BE2C (cell line): ENCODE data around the gene HEATR1.
"Not testable (repeated sequence)": the region's sequence is repeated elsewhere in the genome, so short reads cannot be mapped to it uniquely, and the experiment has no call there.

Source experiments
- DNase-seq: peaks from one replicate; pipeline ENCODE4 v3.0.0-alpha.2; 2020
- H3K27me3 ChIP-seq: fragments of 250-450 bp; sonication (Bioruptor Pico); 2 replicates; pipeline ENCODE4 v1.5.1; 2020; ENCODE audit warnings: mild to moderate bottlenecking
- H3K36me3 ChIP-seq: fragments of 250-450 bp; sonication (Bioruptor Pico); 2 replicates; pipeline ENCODE4 v1.5.1; 2020; ENCODE audit warnings: mild to moderate bottlenecking
- H3K4me1 ChIP-seq: fragments of 250-450 bp; sonication (Bioruptor Pico); 2 replicates; pipeline ENCODE4 v1.5.1; 2020
- H3K4me3 ChIP-seq: 2 replicates; pipeline ENCODE4 v1.5.1; 2011; ENCODE audit warnings: low read depth, low read length
- H3K9me3 ChIP-seq: fragments of 250-450 bp; sonication (Bioruptor Pico); 2 replicates; pipeline ENCODE4 v1.5.1; 2020
- CTCF ChIP-seq: IDR thresholded peaks from 2 replicates; pipeline ENCODE4 v1.5.1; 2012; ENCODE audit warnings: mild to moderate bottlenecking, low read depth, low read length

The HEATR1 gene

GRCh38 chr1:236511735-236512418 is 92.4 kb downstream of the HEATR1 start:
- Histone ChIP-seq H3K4me1 (no peaks in the 10 kb centered on the region), H3K27me3 (peaks cover 8% of the 10 kb centered on the region), H3K4me3 (no peak overlapping the region), H3K36me3 (no peaks in the 10 kb centered on the region), H3K9me3 (no peaks in the 10 kb centered on the region)
- no peak for DNase-seq
- TF ChIP-seq CTCF = no peak

GRCh38 chr1:236509647-236510401 is 94.5 kb downstream of the HEATR1 start:
- 0 out of 2 replicates have a peak, but pooled peaks have one; percentile 4 for TF ChIP-seq CTCF
- no peaks in the 10 kb centered on the region for H3K4me1 ChIP-seq
- H3K9me3 ChIP-seq = no peaks in the 10 kb centered on the region
- peaks cover 8% of the 10 kb centered on the region for H3K27me3 ChIP-seq
- no peak overlapping the region for H3K4me3 ChIP-seq
- DNase-seq = no peak
- H3K36me3 ChIP-seq = no peaks in the 10 kb centered on the region

GRCh38 chr1:236509203-236509602 is 95.1 kb downstream of the HEATR1 start:
- H3K4me1 ChIP-seq = no peaks in the 10 kb centered on the region
- TF ChIP-seq CTCF = no peak
- peaks cover 8% of the 10 kb centered on the region for H3K27me3 ChIP-seq
- no peak for DNase-seq
- H3K4me3 ChIP-seq = no peak overlapping the region
- no peaks in the 10 kb centered on the region for H3K9me3 ChIP-seq
- no peaks in the 10 kb centered on the region for H3K36me3 ChIP-seq

GRCh38 chr1:236508593-236509027 is 95.7 kb downstream of the HEATR1 start:
- TF ChIP-seq CTCF = no peak
- H3K9me3 ChIP-seq = no peaks in the 10 kb centered on the region
- peaks cover 8% of the 10 kb centered on the region for H3K27me3 ChIP-seq
- no peak overlapping the region for H3K4me3 ChIP-seq
- no peaks in the 10 kb centered on the region for H3K36me3 ChIP-seq
- DNase-seq = no peak
- no peaks in the 10 kb centered on the region for H3K4me1 ChIP-seq

GRCh38 chr1:236507022-236507700 is 97.2 kb downstream of the HEATR1 start:
- DNase-seq = no peak

GRCh38 chr1:236504338-236504737 is 100.0 kb downstream of the HEATR1 start:
- H3K4me1 ChIP-seq, DNase-seq, H3K27me3 ChIP-seq, H3K36me3 ChIP-seq, H3K9me3 ChIP-seq, H3K4me3 ChIP-seq: not testable (repeated sequence)

More at GRCh38 chr1:236507022-236507700, 97.2 kb downstream of the HEATR1 start:
- no peaks in the 10 kb centered on the region for H3K36me3 ChIP-seq
- H3K9me3 ChIP-seq = no peaks in the 10 kb centered on the region
- H3K4me3 ChIP-seq = no peak overlapping the region
- peaks cover 10% of the 10 kb centered on the region for H3K27me3 ChIP-seq
- no peak for TF ChIP-seq CTCF
- H3K4me1 ChIP-seq = no peaks in the 10 kb centered on the region
